ENCODE results near the gene BABAM2.

DNA sequence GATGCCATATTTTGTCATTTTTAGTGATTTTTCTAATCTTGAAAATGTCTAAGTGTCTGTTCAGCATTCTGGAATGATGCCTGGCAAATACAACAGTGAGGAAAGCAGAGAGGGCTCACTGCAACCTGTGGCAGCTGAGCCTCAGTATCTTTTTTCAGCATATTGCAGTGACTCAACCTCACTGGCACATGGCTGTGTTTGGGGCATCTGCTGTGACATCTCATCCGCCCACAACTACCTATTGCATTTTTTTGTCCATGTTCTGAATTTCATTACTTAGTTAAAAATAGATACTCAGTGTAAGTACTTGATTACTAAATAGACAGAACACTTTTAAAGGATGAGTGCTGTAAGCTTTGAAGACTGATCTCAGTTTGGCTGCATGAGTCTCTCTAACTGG, 10.7 kb downstream of the BABAM2 start:
- TF ChIP-seq KLF16 (IDR thresholded peaks at IDR 0.05) (no peak), LCOR (CRISPR knock-in tag; IDR thresholded peaks at IDR 0.05) (no peak), CBX8 (IDR thresholded peaks at IDR 0.05; ENCODE audit: borderline replicate concordance, extremely low read depth, low read depth, low read length, poor library complexity, severe bottlenecking) (no peak), ZNF253 (CRISPR knock-in tag; conservative IDR thresholded peaks at IDR 0.05) (no peak), ZNF274 (IDR thresholded peaks at IDR 0.05; ENCODE audit: borderline replicate concordance, low read depth, low read length) (no peak)
- TF ChIP-seq, protein P1, sequence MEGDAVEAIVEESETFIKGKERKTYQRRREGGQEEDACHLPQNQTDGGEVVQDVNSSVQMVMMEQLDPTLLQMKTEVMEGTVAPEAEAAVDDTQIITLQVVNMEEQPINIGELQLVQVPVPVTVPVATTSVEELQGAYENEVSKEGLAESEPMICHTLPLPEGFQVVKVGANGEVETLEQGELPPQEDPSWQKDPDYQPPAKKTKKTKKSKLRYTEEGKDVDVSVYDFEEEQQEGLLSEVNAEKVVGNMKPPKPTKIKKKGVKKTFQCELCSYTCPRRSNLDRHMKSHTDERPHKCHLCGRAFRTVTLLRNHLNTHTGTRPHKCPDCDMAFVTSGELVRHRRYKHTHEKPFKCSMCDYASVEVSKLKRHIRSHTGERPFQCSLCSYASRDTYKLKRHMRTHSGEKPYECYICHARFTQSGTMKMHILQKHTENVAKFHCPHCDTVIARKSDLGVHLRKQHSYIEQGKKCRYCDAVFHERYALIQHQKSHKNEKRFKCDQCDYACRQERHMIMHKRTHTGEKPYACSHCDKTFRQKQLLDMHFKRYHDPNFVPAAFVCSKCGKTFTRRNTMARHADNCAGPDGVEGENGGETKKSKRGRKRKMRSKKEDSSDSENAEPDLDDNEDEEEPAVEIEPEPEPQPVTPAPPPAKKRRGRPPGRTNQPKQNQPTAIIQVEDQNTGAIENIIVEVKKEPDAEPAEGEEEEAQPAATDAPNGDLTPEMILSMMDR (IDR thresholded peaks at IDR 0.05 in 2 of 3, conservative IDR thresholded peaks at IDR 0.05 in 1 of 3; ENCODE audit: insufficient read depth in 2 of 3, low read depth in 1 of 3, low read length in 3 of 3) = no peak
- TF ChIP-seq, protein P2, sequence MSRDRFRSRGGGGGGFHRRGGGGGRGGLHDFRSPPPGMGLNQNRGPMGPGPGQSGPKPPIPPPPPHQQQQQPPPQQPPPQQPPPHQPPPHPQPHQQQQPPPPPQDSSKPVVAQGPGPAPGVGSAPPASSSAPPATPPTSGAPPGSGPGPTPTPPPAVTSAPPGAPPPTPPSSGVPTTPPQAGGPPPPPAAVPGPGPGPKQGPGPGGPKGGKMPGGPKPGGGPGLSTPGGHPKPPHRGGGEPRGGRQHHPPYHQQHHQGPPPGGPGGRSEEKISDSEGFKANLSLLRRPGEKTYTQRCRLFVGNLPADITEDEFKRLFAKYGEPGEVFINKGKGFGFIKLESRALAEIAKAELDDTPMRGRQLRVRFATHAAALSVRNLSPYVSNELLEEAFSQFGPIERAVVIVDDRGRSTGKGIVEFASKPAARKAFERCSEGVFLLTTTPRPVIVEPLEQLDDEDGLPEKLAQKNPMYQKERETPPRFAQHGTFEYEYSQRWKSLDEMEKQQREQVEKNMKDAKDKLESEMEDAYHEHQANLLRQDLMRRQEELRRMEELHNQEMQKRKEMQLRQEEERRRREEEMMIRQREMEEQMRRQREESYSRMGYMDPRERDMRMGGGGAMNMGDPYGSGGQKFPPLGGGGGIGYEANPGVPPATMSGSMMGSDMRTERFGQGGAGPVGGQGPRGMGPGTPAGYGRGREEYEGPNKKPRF (IDR thresholded peaks at IDR 0.05; ENCODE audit: low read depth, low read length) = no peak
- TF ChIP-seq, protein P3, sequence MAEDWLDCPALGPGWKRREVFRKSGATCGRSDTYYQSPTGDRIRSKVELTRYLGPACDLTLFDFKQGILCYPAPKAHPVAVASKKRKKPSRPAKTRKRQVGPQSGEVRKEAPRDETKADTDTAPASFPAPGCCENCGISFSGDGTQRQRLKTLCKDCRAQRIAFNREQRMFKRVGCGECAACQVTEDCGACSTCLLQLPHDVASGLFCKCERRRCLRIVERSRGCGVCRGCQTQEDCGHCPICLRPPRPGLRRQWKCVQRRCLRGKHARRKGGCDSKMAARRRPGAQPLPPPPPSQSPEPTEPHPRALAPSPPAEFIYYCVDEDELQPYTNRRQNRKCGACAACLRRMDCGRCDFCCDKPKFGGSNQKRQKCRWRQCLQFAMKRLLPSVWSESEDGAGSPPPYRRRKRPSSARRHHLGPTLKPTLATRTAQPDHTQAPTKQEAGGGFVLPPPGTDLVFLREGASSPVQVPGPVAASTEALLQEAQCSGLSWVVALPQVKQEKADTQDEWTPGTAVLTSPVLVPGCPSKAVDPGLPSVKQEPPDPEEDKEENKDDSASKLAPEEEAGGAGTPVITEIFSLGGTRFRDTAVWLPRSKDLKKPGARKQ (CRISPR knock-in tag; IDR thresholded peaks at IDR 0.05) = no peak
